Gastrocnemius medialis (tissue), 4 donors: Measurements from ENCODE around the gene IL17RA.

Source experiments
- CTCF ChIP-seq, 5 experiments: fragments of 450-650 bp in 3 of 5; fragments of 200-600 bp in 2 of 5; sonication (generic) in 2 of 5; IDR thresholded peaks in 4 of 5; conservative IDR thresholded peaks in 1 of 5; 1 replicate in 4 of 5; 2 replicates in 1 of 5; pipeline ENCODE4 v1.5.1; 2016 to 2019; ENCODE audit warnings: antibody characterized with exemption in 5 of 5, mild to moderate bottlenecking in 3 of 5, moderate library complexity in 3 of 5
- POLR2A ChIP-seq, 2 donors: fragments of 450-650 bp; IDR thresholded peaks; one replicate each; pipeline ENCODE4 v1.6.1; 2017; ENCODE audit warnings: antibody characterized with exemption in 2 of 2, mild to moderate bottlenecking in 2 of 2, moderate library complexity in 2 of 2

GRCh38 chr22:17060126-17060525 is 24.7 kb upstream of the IL17RA start:
- TF ChIP-seq CTCF (IDR thresholded peaks at IDR 0.05 in 4 of 5, conservative IDR thresholded peaks at IDR 0.05 in 1 of 5) = no peak
- no peak for TF ChIP-seq POLR2A (IDR thresholded peaks at IDR 0.05)
